Suprapubic skin (tissue), 4 donors: ENCODE measurements around the gene ARID5B. TPM values are rescaled to one million over a fixed set of nuclear protein-coding genes. Genes with fewer than 3 reads are reported as not detected.
"Not testable (repeated sequence)": the region's sequence is repeated elsewhere in the genome, so short reads cannot be mapped to it uniquely, and the experiment has no call there.

Experiments used
- DNase-seq, 2 donors: peaks; one replicate each; pipeline ENCODE4 v3.0.0-alpha.2; 2019; ENCODE audit warnings: low spot score in 2 of 2
- H3K27ac ChIP-seq: fragments of 200-600 bp; sonication (generic); one replicate; pipeline ENCODE4 v1.5.1; 2019
- H3K27me3 ChIP-seq: fragments of 200-600 bp; sonication (generic); one replicate; pipeline ENCODE4 v1.5.1; 2019
- H3K36me3 ChIP-seq: fragments of 200-600 bp; sonication (generic); one replicate; pipeline ENCODE4 v1.5.1; 2019
- H3K4me1 ChIP-seq: fragments of 200-600 bp; sonication (generic); one replicate; pipeline ENCODE4 v1.5.1; 2019
- H3K4me3 ChIP-seq: fragments of 200-600 bp; sonication (generic); one replicate; pipeline ENCODE4 v1.5.1; 2019; ENCODE audit warnings: mild to moderate bottlenecking
- H3K9me3 ChIP-seq: fragments of 200-600 bp; sonication (generic); one replicate; pipeline ENCODE4 v1.5.1; 2019
- EP300 ChIP-seq: sonication (generic); formaldehyde crosslinking; IDR thresholded peaks from one replicate; pipeline ENCODE4 v1.6.1; 2017; ENCODE audit warnings: antibody characterized with exemption
- POLR2A ChIP-seq, 2 donors: fragments of 450-650 bp; IDR thresholded peaks; one replicate each; pipeline ENCODE4 v1.6.1; 2017; ENCODE audit warnings: antibody characterized with exemption in 2 of 2, mild to moderate bottlenecking in 2 of 2, moderate library complexity in 2 of 2
- POLR2AphosphoS5 ChIP-seq, 3 donors: sonication (generic); formaldehyde crosslinking; IDR thresholded peaks; one replicate each; pipeline ENCODE4 v1.6.1; 2017; ENCODE audit warnings: antibody characterized with exemption in 3 of 3
- WGBS: methylation state at CpG from one replicate; pipeline ENCODE4 v1.1.5; 2018; 5-methylcytosine and 5-hydroxymethylcytosine counted together
- total RNA-seq, 4 donors: library from RNA; depleted of rRNA; stranded (reverse); fragments of >200 nt; gene quantifications; one replicate each; pipeline ENCODE4 v1.1.0, GENCODE V29; 2016
- TF ChIP-seq, protein P1 (sequence below), 2 donors: fragments of 200-600 bp in 1 of 2; fragments of 450-650 bp in 1 of 2; sonication (generic) in 1 of 2; IDR thresholded peaks; one replicate each; pipeline ENCODE4 v1.5.1; 2016 to 2019; ENCODE audit warnings: antibody characterized with exemption in 2 of 2, mild to moderate bottlenecking in 1 of 2, moderate library complexity in 1 of 2

ARID5B gene
- total RNA-seq, 4 donors from 2014 or later: 45.4 to 75.2 (median 71.9) TPM

DNA sequence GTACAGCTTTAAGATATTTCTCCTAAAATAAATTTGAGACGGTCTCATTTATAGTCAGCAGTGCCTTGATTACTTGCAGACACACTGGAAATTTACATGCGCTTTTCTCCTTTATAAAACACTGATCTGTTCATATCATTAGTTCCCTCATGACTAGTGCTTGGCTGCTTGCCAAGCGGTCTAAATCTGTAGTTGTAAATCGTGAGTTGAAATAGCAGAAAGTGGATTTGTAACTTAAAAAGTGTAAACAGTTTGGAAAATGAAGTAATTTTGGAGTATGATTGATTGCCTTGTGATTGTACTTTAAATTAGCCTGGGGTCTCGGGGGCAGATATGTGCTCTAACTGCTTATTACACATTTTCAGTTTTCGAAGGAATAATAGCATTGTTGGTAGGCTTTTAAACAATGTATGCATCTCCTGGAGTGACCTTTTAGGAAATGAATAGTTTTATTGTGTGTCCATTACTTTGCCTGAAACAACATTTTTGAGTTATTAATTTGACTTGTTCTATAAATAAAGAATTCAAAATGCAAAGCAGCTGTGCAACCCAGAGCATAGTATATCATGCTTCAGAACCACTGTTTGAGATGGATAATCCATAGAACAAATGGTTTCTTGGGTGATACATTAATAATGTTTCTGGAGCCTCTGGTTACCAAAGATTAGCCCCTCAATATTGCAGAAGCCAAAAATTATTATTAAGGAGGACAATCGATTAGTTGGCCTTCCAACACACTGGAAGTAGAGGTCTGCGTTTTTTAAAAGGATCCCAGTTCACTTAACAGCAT is 73.3 kb downstream of the ARID5B start:
- DNase-seq: no peak
- TF ChIP-seq EP300 (no peak), POLR2A (IDR thresholded peaks at IDR 0.05) (no peak), POLR2AphosphoS5 (IDR thresholded peaks at IDR 0.05) (no peak)
- TF ChIP-seq, protein P1, sequence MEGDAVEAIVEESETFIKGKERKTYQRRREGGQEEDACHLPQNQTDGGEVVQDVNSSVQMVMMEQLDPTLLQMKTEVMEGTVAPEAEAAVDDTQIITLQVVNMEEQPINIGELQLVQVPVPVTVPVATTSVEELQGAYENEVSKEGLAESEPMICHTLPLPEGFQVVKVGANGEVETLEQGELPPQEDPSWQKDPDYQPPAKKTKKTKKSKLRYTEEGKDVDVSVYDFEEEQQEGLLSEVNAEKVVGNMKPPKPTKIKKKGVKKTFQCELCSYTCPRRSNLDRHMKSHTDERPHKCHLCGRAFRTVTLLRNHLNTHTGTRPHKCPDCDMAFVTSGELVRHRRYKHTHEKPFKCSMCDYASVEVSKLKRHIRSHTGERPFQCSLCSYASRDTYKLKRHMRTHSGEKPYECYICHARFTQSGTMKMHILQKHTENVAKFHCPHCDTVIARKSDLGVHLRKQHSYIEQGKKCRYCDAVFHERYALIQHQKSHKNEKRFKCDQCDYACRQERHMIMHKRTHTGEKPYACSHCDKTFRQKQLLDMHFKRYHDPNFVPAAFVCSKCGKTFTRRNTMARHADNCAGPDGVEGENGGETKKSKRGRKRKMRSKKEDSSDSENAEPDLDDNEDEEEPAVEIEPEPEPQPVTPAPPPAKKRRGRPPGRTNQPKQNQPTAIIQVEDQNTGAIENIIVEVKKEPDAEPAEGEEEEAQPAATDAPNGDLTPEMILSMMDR (IDR thresholded peaks at IDR 0.05): no peak
- Histone ChIP-seq H3K9me3 (no peaks in the 10 kb centered on the region), H3K27ac (peak overlapping the region; percentile 46), H3K27me3 (no peaks in the 10 kb centered on the region), H3K4me3 (no peak overlapping the region), H3K4me1 (peaks cover 42% of the 10 kb centered on the region), H3K36me3 (no peaks in the 10 kb centered on the region)
- WGBS: 33% methylated on average over 8 of the region's 8 CpGs

DNA sequence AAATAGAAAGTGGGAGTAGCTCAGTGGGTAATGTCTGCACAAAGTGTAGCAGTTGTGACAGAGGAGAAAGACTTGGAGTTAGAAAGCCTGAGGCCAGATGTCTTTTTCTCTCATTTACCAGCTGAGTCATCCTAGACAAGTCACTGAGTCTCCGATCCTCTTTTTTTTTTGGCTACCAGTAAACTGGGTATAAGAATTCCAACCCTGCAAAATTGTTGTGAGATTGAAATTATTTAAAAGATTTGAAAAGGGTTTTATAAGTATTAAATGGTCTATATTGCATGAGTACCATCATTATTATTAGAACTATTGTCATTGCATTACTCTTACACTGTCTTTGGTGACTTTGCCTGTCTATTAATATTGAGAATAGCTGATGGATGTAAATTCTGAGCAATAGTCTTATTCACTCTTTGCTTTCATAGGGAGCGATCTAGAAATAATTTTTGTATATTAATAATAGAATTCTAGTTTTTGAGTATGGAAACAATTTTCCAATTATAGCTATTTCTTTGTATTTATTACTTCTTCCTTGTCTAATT is 74.0 kb downstream of the ARID5B start:
- DNase-seq: no peak
- Histone ChIP-seq H3K9me3 (no peaks in the 10 kb centered on the region), H3K4me1 (peaks cover 41% of the 10 kb centered on the region), H3K27ac (peak overlapping the region; percentile 46), H3K27me3 (no peaks in the 10 kb centered on the region), H3K36me3 (no peaks in the 10 kb centered on the region), H3K4me3 (no peak overlapping the region)
- WGBS: 45% methylated on average over 2 of the region's 2 CpGs
- TF ChIP-seq EP300: no peak
- TF ChIP-seq, protein P1 (IDR thresholded peaks at IDR 0.05): no peak
- no peak for TF ChIP-seq POLR2A (IDR thresholded peaks at IDR 0.05)
- no peak for TF ChIP-seq POLR2AphosphoS5 (IDR thresholded peaks at IDR 0.05)

DNA sequence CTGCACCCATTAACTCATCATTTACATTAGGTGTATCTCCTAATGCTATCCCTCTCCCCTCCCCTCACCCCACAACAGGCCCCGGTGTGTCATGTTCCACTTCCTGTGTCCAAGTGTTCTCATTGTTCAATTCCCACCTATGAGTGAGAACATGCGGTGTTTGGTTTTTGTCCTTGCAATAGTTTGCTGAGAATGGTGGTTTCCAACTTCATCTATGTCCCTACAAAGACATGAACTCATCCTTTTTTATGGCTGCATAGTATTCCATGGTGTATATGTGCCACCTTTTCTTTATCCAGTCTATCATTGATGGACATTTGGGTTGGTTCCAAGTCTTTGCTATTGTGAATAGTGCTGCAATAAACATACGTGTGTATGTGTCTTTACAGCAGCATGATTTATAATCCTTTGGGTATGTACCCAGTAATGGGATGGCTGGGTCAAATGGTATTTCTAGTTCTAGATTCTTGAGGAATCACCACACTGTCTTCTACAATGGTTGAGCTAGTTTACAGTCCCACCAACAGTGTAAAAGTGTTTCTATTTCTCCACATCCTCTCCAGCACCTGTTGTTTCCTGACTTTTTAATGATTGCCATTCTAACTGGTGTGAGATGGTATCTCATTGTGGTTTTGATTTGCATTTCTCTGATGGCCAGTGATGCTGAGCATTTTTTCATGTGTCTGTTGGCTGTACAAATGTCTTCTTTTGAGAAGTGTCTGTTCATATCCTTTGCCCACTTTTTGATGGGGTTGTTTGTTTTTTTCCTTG is 75.6 kb downstream of the ARID5B start:
- DNase-seq, H3K27me3 ChIP-seq, H3K36me3 ChIP-seq, H3K4me3 ChIP-seq, H3K9me3 ChIP-seq, H3K27ac ChIP-seq: not testable (repeated sequence)
- 95% methylated on average over 3 of the region's 3 CpGs for WGBS
- H3K4me1 ChIP-seq: peaks cover 40% of the 10 kb centered on the region

DNA sequence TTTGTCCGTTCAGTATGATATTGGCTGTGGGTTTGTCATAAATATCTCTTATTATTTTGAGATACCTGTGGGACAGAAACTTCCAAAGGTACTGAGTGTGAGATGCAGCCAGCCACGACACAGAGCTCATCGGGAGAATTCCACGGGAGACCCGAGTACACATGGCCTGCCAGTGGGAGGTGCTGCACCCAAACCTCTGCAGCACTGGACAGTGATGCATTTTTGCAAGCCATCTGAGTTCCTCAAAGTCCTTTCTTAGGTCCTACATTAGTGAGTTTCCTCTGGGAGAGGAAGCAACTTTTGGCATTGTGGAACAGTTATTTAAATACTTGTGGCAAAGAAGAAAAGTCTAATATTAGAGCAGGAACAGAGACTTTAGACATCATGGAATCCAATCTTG is 77.5 kb downstream of the ARID5B start:
- 61% methylated on average over 5 of the region's 5 CpGs for WGBS
- Histone ChIP-seq H3K9me3 (no peaks in the 10 kb centered on the region), H3K4me1 (peaks cover 33% of the 10 kb centered on the region), H3K27ac (no peak overlapping the region), H3K36me3 (no peaks in the 10 kb centered on the region), H3K4me3 (no peak overlapping the region), H3K27me3 (no peaks in the 10 kb centered on the region)
- TF ChIP-seq, protein P1 (IDR thresholded peaks at IDR 0.05): no peak
- TF ChIP-seq EP300 (no peak), POLR2A (IDR thresholded peaks at IDR 0.05) (no peak), POLR2AphosphoS5 (IDR thresholded peaks at IDR 0.05) (no peak)
- no peak for DNase-seq

DNA sequence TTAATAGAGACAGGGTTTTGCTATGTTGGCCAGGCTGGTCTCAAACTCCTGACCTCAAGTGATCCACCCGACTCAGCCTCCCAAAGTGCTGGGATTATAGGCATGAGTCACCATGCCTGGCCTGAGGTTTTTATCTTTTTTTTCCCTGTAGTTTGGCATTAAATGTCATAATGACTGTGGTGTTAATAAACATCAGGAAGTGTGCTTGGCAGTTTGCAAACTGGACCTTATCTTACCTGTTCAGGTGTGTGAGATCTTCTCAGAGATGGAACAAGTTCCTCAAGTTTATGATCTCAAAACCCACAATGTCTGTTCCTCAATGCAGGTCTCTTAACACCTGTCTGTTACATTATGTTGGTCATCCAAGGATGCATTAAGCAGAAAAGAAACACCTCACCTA is 80.0 kb downstream of the ARID5B start:
- 31% methylated on average over 1 of the region's 1 CpG for WGBS
- peaks cover 16% of the 10 kb centered on the region for H3K4me1 ChIP-seq
- H3K4me3 ChIP-seq: no peak overlapping the region
- no peaks in the 10 kb centered on the region for H3K36me3 ChIP-seq
- H3K9me3 ChIP-seq: no peaks in the 10 kb centered on the region
- no peak for TF ChIP-seq EP300
- TF ChIP-seq POLR2AphosphoS5 (IDR thresholded peaks at IDR 0.05): no peak
- no peak for TF ChIP-seq POLR2A (IDR thresholded peaks at IDR 0.05)
- no peaks in the 10 kb centered on the region for H3K27me3 ChIP-seq
- no peak for DNase-seq
- H3K27ac ChIP-seq: no peak overlapping the region

DNA sequence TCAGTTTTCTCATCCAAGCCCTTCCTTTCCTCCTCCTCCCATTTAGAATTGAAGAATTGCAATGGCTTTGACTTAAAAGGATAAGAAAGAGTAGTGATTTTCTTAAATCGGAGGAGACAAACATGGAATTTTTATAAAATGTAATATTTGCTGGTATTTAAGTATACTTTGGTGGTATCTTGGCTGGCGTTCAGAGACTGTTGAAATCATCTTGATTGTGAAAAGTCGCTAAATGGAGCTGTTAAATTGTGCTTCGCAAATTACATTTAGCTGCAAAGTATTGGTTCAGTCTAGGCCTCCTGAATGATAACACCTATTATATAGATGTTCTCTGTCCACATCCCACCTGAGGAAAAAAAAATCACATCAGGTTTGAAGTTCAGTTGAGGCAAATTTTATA is 81.8 kb downstream of the ARID5B start:
- Histone ChIP-seq H3K36me3 (no peaks in the 10 kb centered on the region), H3K27ac (no peak overlapping the region), H3K27me3 (no peaks in the 10 kb centered on the region), H3K4me1 (peaks cover 29% of the 10 kb centered on the region), H3K4me3 (no peak overlapping the region), H3K9me3 (no peaks in the 10 kb centered on the region)
- DNase-seq: no peak
- TF ChIP-seq, protein P1 (IDR thresholded peaks at IDR 0.05): no peak
- TF ChIP-seq EP300: no peak
- no peak for TF ChIP-seq POLR2A (IDR thresholded peaks at IDR 0.05)
- no peak for TF ChIP-seq POLR2AphosphoS5 (IDR thresholded peaks at IDR 0.05)
- 92% methylated on average over 4 of the region's 4 CpGs for WGBS
